Measurements from ENCODE around the gene PTPRA. TPM values are rescaled to one million over a fixed set of nuclear protein-coding genes. Genes with fewer than 3 reads are reported as not detected.
A peak's percentile ranks its signal among the peaks of the same experiment; 100 is the strongest.

The PTPRA gene
- total and polyA plus RNA-seq, 12 donors: 16.3 to 94.7 (median 46.3) TPM

DNA sequence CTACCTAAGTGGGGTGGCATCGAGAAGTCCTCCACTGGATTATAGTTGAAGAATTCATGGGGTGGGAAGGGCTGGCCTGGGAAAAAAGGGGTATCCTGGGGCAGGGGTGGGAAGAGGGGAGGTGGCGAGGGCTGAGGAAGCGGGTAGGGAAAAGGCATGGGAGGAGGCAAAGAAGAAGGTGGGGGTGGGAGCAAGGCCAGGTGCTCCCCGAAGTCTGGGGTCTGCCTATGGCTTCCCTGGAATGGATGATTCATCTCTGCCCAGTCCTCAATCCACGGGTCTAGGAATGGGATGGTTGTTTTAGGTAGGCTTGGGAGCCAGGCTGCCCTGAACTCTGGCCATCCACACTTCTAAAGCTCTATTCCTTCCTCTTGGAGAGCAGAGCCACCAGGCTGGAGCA is 37.2 kb upstream of the PTPRA start:
- Histone ChIP-seq H3K4me1 (replicated peaks in 1 of 2) (peaks cover 5 to 6% of the 10 kb centered on the region in 2 donors), H3K4me3 (no peak overlapping the region), H3K9me3 (replicated peaks in 1 of 3) (no peaks in the 10 kb centered on the region), H3K27ac (no peak overlapping the region), H3K36me3 (replicated peaks in 1 of 2) (no peaks in the 10 kb centered on the region), H3K27me3 (no peaks in the 10 kb centered on the region)
- TF ChIP-seq POLR2A (IDR thresholded peaks at IDR 0.05): no peak
- TF ChIP-seq, protein P1, sequence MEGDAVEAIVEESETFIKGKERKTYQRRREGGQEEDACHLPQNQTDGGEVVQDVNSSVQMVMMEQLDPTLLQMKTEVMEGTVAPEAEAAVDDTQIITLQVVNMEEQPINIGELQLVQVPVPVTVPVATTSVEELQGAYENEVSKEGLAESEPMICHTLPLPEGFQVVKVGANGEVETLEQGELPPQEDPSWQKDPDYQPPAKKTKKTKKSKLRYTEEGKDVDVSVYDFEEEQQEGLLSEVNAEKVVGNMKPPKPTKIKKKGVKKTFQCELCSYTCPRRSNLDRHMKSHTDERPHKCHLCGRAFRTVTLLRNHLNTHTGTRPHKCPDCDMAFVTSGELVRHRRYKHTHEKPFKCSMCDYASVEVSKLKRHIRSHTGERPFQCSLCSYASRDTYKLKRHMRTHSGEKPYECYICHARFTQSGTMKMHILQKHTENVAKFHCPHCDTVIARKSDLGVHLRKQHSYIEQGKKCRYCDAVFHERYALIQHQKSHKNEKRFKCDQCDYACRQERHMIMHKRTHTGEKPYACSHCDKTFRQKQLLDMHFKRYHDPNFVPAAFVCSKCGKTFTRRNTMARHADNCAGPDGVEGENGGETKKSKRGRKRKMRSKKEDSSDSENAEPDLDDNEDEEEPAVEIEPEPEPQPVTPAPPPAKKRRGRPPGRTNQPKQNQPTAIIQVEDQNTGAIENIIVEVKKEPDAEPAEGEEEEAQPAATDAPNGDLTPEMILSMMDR (IDR thresholded peaks at IDR 0.05): no peak
- 93 to 100% (median 96%) methylated on average over 5 of the region's 5 CpGs for WGBS, 4 donors
- intact Hi-C loops (cut with DNase I): no loop called here
- DNase-seq: no peak

DNA sequence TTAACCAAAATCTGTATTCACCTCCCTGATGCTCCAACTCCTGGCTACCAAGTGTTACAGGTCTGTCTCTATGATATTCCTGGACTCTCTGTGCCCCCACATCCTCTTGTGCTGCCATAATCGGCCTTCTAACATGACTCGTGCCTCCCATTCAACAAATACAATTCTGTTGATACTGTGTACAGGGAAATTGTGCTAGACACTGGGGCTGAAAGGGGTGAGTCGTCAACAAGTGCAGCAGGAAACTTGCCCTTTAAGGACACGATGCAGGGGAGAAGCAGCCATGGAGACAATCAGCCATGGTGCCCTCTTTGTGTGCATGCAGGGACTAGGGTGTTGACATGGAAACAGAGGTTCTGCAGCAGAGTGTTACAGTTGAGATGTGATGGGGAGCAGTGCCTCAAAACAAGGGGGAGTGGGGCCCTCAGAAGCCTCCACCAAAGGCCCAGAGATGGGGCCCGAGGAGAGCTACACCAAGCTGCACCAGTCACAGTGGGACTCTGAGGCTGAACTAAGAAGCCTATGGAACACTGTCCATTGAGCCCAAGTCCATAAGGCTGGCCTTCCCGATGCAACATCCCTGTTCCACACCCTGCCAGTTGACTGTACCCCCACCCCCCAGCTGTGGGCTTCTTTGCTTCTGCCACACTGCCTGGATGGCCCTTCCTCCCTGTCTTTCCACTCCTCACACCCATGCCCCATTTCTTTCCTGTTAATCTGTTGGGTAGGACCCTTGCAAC is 35.9 kb upstream of the PTPRA start:
- Histone ChIP-seq H3K9me3 (replicated peaks in 1 of 3) (no peaks in the 10 kb centered on the region), H3K4me1 (replicated peaks in 1 of 2) (peaks cover 12 to 17% of the 10 kb centered on the region in 2 donors), H3K36me3 (replicated peaks in 1 of 2) (no peaks in the 10 kb centered on the region), H3K27ac (no peak overlapping the region), H3K4me3 (no peak overlapping the region), H3K27me3 (no peaks in the 10 kb centered on the region)
- TF ChIP-seq, protein P1 (IDR thresholded peaks at IDR 0.05): no peak
- no peak for TF ChIP-seq POLR2A (IDR thresholded peaks at IDR 0.05)
- 92 to 93% (median 92%) methylated on average over 5 to 6 of the region's 6 CpGs for WGBS, 4 donors
- intact Hi-C loops (cut with DNase I): no loop called here
- DNase-seq: peak in 1 of 7 donors; percentile 7

DNA sequence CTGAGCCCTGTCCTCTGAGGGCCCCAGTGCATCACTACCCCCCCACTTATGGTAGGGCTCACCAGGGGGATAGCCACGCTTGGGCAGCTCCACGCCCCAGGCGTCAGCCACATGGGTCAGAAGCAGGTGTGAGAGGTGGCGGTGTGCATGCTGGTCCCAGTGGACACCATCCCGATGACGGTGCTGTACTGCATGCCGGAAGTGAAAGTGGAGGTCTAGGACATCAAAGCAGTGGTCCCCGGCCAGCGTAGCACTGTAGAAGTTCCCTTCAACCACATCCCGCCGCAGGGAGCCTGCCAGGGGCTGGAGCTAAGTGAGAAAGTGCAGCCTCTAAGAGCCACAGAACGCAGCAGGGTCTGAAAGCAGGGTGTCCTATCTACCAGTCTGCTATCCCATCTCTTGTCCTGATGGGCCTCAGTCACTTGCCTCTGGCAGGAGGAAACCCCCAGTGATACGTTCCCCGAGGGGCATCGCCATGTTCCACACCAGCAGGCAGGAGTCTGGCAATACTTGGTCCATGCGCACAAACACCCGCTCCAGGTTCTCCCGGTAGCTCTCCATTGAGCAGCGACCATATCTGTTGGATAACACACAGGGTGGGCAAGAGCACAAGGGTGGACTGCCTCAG is 35.0 kb upstream of the PTPRA start:
- H3K4me3 ChIP-seq: no peak overlapping the region
- H3K27me3 ChIP-seq: no peaks in the 10 kb centered on the region
- DNase-seq: peak in 2 of 7 donors; percentile 19 to 43
- WGBS, 4 donors: 96 to 99% (median 98%) methylated on average over 18 to 19 of the region's 19 CpGs
- H3K9me3 ChIP-seq (replicated peaks in 1 of 3): no peaks in the 10 kb centered on the region
- intact Hi-C loops (cut with DNase I): no loop called here
- peaks cover 12 to 17% of the 10 kb centered on the region in 2 donors for H3K4me1 ChIP-seq (replicated peaks in 1 of 2)
- TF ChIP-seq POLR2A (IDR thresholded peaks at IDR 0.05): no peak
- TF ChIP-seq, protein P1 (IDR thresholded peaks at IDR 0.05): no peak
- no peaks in the 10 kb centered on the region for H3K36me3 ChIP-seq (replicated peaks in 1 of 2)
- no peak overlapping the region for H3K27ac ChIP-seq

DNA sequence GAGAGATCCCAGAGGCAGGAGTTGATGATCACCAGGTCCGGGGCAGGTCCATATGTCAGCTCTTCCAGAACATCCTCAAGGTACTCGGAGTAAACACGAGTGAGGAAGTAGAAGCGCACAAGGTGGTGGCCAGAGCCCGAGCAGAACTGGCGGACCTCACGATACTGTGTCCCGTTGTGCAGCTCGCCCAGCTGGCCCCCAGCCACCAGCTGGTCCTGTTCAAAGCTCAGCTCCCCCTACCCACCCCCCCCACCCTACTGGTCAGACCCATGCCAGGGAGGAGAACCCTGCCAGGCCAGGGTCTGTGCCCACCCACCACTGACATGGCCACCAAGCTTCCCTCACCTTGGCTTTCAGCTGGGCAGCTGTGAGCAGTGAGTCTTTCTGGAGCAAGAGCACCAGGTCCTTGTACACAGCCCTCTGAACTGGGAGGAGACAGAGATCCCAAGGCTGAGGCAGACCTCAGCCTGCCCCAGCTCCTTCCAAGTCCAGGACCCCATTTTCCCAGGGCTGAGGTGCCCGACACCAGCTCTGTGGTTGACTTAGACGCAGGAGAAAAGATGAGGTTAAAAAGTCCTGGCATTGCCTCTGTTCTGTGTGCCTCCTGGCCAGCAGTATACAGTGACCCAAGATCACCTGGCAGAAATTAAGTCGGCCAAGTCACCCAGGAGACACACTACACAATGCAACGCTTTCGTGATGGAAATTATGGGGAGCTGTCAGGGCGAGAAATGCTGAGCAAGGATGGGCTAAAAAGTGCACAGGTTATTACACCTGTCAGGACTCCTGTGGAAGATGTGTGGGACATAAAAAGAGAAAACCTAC is 34.2 kb upstream of the PTPRA start:
- intact Hi-C loops (cut with DNase I): no loop called here
- Histone ChIP-seq H3K4me3 (no peak overlapping the region), H3K27ac (no peak overlapping the region), H3K4me1 (replicated peaks in 1 of 2) (peaks cover 12 to 17% of the 10 kb centered on the region in 2 donors), H3K36me3 (replicated peaks in 1 of 2) (no peaks in the 10 kb centered on the region), H3K27me3 (no peaks in the 10 kb centered on the region), H3K9me3 (replicated peaks in 1 of 3) (no peaks in the 10 kb centered on the region)
- 96 to 98% (median 98%) methylated on average over 9 to 15 of the region's 15 CpGs for WGBS, 4 donors
- peak in 1 of 7 donors; percentile 19 for DNase-seq
- TF ChIP-seq, protein P1 (IDR thresholded peaks at IDR 0.05): no peak
- TF ChIP-seq POLR2A (IDR thresholded peaks at IDR 0.05): no peak

Measured in adrenal gland (tissue), 12 donors.